ENCODE measurements around the gene UCKL1. TPM values are rescaled to one million over a fixed set of nuclear protein-coding genes. Genes with fewer than 3 reads are reported as not detected.
A peak's percentile ranks its signal among the peaks of the same experiment; 100 is the strongest.
"Not testable (repeated sequence)": the region's sequence is repeated elsewhere in the genome, so short reads cannot be mapped to it uniquely, and the experiment has no call there.

UCKL1 gene
- total RNA-seq, 3 donors from 2014 or later: 37.4 to 57.8 (median 43.6) TPM

DNA sequence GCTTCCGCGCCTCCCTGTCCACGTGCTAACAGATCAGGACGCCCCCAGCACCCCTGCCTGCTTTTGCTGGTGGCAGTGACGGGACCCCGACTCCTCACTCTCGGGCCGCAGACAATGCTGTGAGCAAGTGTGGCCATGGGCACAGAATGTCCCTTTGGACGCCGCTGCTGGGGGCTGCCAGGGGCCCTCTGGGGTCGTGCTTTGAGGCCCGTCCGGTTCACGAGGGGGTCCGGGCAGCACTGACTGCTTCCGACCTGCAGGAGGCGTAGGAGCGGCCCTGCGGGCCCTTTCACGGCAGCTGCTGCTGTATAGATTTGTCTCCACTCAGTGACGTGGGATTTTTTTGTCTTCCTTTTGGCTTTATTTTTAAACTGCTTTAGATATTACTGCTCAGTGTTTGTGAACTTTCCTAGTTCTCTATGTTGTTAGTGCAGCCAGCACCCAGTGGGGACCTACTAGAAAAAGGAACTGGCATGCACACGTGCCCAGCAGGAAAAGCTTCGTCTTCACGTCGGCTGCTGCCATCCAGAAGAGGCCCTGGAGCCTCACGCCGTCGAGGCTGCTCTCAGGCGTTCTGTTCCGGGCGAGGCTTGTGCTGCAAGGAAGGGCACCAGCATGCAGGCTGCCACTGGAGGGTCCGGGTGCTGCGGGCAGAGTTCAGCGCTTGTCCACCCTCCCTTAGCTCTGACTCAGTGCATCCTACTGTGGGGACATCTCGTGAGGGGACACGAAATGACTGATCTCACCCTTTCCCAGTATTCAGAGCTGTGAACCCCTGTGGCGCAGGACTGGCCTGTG lies 21.7 kb downstream of the UCKL1 start:
- intact Hi-C loops (cut with DNase I, micrococcal nuclease): no loop called here
- ATAC-seq: no peak
- DNase-seq: no peak
- Histone ChIP-seq H3K4me1 (ENCODE audit: low read depth) (no peaks in the 10 kb centered on the region), H3K4me3 (no peak overlapping the region), H3K9me3 (no peaks in the 10 kb centered on the region), H3K36me3 (ENCODE audit: low read depth) (peaks cover 6% of the 10 kb centered on the region)
- no peak for TF ChIP-seq CTCF (IDR thresholded peaks at IDR 0.05)

DNA sequence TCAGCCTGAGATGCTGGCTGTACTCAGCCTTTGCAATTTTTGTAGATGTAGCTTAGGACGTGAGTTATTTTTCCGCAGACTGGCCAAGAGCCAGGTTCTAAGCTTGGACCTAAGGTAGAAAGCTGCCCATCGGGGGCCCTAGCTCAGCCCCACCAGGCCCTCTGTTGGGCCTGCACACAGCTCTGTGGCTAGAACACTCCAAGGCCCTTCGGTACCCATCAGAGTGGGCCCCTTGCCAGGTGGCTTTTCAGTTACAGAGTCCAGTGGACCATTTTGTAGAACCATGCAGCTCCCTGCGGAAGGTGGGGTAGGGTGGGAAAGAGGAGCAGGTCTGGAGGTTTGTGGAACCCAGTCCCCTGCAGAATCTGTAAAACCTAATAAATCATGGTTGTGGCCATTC lies 22.6 kb downstream of the UCKL1 start:
- H3K36me3 ChIP-seq (ENCODE audit: low read depth): peaks cover 6% of the 10 kb centered on the region
- intact Hi-C loops (cut with DNase I, micrococcal nuclease): no loop called here
- ATAC-seq (no peak), DNase-seq (no peak)
- H3K4me3 ChIP-seq: no peak overlapping the region
- H3K9me3 ChIP-seq: no peaks in the 10 kb centered on the region
- no peak for TF ChIP-seq CTCF (IDR thresholded peaks at IDR 0.05)
- H3K4me1 ChIP-seq (ENCODE audit: low read depth): no peaks in the 10 kb centered on the region

- H3K4me3 ChIP-seq: no peak overlapping the region
- TF ChIP-seq CTCF (IDR thresholded peaks at IDR 0.05): no peak
- peaks cover 6% of the 10 kb centered on the region for H3K36me3 ChIP-seq (ENCODE audit: low read depth)
- no peaks in the 10 kb centered on the region for H3K4me1 ChIP-seq (ENCODE audit: low read depth)
- no peak for ATAC-seq
- no peaks in the 10 kb centered on the region for H3K9me3 ChIP-seq
- intact Hi-C loops (cut with DNase I, micrococcal nuclease): no loop called here
- no peak for DNase-seq
Observed at GRCh38 chr20:63932606-63933160, 23.5 kb downstream of the UCKL1 start.

DNA sequence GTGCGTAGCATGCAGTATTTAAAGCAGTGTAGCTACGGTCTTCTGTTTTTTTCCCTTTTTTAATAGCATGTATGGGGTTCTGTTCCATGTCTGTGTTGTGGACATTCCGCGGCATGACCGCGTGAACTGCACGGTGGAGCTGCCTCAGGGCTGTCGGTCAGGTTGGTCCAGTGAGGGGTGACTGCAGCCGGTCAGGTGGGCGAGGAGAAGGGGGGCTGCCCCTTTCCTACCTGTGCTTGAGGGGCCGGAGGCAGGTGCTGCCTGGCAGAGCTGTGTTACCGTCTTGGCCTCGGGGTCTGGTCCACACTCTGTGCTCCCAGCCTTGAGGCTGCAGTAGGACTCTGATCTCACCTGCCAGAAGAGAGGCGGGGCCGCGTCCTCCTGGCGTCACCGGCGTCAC lies 24.5 kb downstream of the UCKL1 start:
- H3K36me3 ChIP-seq (ENCODE audit: low read depth): peaks cover 6% of the 10 kb centered on the region
- intact Hi-C loops (cut with DNase I, micrococcal nuclease): no loop called here
- H3K4me1 ChIP-seq (ENCODE audit: low read depth): no peaks in the 10 kb centered on the region
- ATAC-seq (no peak), DNase-seq (no peak)
- H3K4me3 ChIP-seq: no peak overlapping the region
- TF ChIP-seq CTCF (IDR thresholded peaks at IDR 0.05): no peak
- no peaks in the 10 kb centered on the region for H3K9me3 ChIP-seq

GRCh38 chr20:63930971-63931553 lies 25.2 kb downstream of the UCKL1 start:
- no peak for TF ChIP-seq CTCF (IDR thresholded peaks at IDR 0.05)
- DNase-seq (no peak), ATAC-seq (peak; percentile 62)
- no peak overlapping the region for H3K4me3 ChIP-seq
- peaks cover 6% of the 10 kb centered on the region for H3K36me3 ChIP-seq (ENCODE audit: low read depth)
- H3K9me3 ChIP-seq: no peaks in the 10 kb centered on the region
- no peaks in the 10 kb centered on the region for H3K4me1 ChIP-seq (ENCODE audit: low read depth)
- intact Hi-C loops (cut with DNase I, micrococcal nuclease): no loop called here

DNA sequence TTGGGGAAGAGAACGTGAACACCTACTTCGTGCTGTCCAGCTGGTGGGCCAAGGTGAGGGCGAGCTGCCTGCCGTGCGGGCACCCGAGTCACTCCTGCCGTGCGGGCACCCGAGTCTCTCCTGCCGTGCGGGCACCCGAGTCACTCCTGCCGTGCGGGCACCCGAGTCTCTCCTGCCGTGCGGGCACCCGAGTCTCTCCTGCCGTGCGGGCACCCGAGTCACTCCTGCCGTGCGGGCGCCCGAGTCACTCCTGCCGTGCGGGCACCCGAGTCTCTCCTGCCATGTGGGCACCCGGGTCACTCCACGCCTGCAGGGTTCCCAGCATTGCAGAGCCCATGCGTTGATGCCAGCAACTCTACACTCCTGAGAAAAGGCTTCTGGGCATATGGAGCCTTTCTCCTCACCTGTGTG lies 26.7 kb downstream of the UCKL1 start:
- DNase-seq; H3K4me3 ChIP-seq; H3K4me1 ChIP-seq (ENCODE audit: low read depth); H3K9me3 ChIP-seq; ATAC-seq; intact Hi-C loops (cut with DNase I, micrococcal nuclease); H3K36me3 ChIP-seq (ENCODE audit: low read depth): not testable (repeated sequence)

All from mucosa of descending colon (tissue), 3 donors.